GM18873 (cell line): ENCODE data around the gene FBRSL1.

Source experiments
- ATAC-seq: cut with Tn5 transposase; IDR thresholded peaks from one replicate; pipeline ENCODE4 v1.9.1; 2021; ENCODE audit warnings: mild to moderate bottlenecking, moderate library complexity, moderate number of reproducible peaks; ENCODE audit not compliant: unreplicated experiment, low FRiP score

FBRSL1 gene

DNA sequence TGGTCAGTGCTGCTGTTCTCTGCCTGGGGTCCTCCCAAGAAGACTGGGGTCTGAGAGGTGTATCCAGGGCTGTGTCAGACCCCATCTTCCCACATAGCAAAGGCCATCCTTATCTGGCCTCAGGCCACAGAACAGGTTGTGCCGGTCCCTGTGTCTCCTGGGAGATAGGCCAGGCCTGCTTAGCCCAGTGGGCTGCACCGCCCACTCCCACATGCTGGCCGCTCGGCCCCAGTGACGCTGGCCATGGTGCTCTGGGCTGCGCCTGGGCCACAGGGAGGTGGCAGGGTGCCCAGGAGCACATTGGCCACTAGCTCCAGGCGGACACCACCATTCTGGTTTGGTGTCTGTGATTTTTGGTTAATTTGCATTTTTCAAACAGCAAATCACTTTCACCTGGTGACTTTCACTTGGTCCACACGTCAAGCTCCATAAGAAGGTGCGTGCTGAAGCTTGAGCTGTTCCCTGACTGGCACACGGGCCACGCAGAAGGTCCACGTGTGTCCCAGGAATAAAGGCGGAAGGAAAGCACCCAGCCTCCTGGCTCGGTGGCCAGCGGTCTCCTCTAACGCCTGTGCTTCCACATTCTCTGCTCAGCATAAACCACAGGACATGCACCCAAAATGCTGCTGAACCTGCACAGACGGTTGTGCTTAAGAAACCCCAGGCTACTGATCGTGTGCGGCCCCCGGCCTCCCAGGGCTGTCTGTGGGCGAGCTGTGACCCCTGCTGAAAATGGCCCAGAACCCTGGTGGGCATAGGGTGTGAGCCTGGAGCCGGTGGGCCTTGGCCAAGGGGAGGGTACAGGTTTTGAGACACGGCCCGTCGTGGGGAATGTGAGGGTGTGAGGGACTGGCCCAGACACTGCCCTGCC lies 4.6 kb downstream of the FBRSL1 start:
- ATAC-seq = no peak

DNA sequence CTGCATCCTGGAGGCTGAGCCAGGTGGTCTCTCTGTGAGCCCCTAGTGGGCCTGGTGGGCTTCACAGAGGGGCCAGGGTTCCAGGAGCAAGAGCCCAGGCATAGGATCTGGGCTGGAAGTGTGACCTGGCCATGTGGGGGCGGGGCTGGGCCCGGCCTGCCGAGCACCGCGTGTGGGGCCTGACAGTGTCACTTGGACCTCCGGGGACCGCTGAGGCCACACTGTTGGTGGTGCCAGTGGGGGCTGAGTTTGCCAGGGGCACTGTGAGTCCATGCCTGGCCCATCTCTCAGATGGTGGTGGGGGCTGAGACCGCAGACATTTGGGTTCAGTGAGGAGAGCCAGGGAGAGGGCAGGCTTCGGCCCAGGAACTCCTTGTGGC lies 5.2 kb downstream of the FBRSL1 start:
- no peak for ATAC-seq

DNA sequence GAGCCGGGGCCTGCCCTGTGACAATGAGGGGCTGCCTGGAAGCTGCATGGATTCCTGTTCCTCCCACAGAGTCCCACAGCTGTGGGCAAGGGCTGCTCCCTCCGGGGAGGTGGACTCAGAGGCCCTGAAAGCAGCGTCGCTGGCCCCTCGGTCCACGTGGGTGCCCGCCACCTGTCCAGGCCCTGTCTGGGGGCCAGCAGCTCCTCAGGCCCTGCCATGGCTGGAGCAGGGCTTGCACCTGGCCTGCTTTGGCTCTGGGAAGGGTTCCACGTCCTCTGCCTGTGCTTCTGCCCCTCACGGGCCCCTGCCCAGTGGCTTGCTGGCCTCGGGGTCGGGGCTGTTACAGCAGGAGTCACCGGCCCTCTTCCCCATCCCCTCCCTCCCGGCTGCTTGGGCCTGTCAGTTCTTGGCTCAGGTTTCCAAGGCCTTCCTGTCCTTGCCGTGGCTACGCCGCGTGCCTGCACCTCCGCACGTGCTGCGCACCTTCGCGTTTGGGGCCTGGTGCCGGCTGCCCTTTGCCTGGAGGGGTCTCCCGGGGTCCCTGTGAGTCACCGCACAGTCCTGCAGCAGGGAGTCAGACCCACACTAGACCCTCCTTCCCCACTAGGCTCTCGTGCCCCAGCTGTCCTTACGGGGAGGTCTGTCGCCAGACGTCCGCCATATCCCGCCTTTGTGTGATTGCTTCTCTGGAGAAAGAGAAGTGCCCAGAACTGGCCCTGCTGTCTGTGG lies 5.8 kb downstream of the FBRSL1 start:
- ATAC-seq = no peak

DNA sequence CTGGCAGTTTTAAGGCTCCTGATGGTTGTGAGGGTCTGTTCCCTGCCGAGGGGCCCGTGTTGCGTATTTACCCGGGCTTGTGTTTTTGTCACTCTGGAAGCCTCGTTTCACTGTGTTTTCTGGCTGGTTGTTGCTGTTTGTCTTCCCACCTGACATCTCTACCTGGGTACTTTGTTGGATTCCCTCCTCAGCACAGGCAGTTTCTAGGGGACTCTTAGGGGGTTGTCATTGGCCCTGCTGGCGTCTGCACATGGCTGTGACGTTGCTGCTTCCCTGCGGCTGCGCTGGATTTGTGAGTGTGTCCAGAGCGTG lies 6.4 kb downstream of the FBRSL1 start:
- ATAC-seq = no peak

DNA sequence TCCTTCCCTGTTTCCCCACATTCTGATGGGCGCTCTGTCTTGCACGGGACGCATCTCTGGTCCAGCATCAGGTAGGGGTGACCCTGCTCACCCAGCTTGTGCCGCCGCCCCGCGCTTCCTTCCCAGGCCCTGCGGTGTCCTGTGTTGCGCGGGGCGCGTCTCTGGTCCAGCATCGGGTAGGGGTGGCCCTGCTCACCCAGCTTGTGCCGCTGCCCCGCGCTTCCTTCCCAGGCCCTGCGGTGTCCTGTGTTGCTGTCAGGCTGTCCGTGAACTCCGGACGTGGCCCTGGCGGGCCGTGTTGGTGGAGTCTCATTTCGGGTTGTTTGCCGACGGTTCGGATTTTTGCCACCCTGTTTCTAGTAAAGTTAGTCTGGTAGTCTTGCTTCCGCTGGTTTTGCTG lies 6.8 kb downstream of the FBRSL1 start:
- no peak for ATAC-seq

DNA sequence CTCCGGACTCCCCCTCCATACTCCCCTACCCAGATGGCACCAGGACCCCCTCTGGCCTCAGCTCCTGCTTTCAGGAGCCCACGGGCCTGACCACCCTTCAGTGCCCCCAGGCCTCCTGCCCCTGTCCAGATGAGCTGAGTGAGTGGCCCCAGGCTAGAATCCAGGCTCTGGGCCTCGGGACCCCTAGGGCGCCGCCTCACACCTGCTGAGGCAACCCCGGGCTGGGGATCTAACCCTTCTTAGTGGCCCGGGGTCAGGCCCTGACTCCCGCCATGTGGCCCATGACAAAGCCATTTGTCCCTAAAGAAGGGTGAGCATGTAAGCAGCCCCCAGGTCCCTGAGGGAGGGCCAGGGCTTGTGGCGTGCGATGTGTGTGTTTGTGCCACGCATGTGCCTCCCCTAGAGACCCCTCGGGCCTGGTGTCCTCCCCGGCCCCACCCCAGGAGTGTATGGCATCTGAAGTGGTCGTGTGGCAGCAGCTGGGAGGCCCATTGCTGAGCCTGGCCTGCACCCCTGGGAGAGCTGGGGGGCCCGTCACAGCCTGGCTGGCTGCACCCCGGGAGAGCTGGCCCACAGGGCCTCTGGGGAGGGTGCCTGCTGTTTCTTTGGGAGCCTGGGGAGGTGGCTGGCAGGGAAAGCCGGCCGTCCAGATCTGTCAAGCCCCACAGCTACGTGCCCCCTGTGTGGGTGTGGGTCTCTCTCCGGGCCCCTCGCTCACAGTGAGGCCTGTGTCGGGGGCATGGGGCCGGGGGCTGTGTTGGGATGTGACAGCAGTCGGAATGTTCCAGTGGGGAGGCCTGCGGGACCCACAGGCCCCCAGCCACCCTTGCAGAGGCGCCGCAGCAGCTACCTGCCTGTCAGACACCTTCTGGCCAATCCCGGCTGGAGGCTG lies 7.8 kb downstream of the FBRSL1 start:
- no peak for ATAC-seq

DNA sequence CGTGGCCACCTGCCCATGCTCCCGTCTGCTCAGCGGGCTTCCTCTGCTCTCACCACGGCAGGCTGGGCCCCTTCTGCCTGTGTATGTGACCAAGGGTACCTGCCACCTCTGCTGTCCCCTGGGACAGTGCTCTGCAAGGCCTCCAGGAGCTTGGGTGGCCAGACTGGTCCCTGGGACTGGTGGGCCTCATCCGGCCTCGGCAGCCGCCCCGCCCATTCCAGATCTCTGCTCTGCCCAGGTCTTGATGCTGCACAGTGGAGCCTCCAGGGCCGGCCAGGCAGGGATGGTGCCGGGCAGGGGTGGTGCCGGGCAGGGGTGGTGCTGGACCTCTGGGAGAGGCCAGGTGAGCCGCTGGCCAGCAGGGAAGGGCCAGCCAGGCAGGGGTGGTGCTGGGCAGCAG lies 9.0 kb downstream of the FBRSL1 start:
- no peak for ATAC-seq

DNA sequence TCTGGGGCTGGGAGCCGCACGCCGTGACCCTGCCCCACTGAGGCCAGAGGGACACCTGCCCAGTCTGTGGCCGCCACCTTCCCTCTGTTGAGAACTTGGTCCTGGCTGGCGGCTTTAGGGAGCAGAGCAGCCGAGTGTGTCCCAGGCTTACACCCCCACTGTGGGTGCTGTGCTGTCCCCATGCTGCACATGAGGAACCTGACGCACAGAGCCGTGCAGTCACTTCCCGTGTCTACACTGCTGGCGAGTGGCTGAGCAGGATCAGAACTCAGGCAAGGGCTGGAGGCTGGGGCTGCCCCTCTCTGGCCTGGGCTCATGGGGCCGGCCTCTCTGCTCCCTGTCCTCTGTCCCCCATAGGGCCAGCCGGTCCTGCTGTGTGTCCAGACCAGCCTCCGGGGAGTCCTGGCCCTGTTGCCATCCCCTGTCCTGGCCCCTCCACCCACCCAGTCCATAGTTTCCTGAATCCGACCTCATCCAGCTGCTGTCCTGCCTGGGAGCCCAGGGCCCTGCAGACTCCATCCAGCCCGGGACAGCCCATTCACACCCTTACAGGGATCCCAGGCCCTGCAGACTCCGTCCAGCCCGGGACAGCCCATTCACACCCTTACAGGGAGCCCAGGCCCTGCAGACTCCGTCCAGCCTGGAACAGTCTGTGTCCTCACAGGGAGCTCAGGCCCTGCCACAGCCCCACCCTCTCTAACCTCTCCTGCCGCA lies 10.3 kb downstream of the FBRSL1 start:
- ATAC-seq = no peak

DNA sequence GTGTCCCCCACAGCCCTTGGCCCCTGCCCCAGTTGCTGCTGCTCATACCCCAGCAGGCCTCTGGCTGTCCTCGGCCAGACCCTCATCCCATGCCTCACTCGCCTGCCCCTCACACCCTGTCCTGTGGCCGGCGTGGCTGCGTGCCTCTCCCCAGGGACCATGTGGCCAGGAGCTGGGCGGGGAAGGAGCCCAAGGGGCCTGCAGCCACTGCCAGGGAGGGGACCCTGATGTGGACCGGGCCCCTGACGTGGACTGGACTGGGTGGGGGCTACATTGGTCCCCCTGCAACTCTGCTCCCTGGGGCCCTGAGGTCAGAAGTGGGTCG lies 10.9 kb downstream of the FBRSL1 start:
- no peak for ATAC-seq

DNA sequence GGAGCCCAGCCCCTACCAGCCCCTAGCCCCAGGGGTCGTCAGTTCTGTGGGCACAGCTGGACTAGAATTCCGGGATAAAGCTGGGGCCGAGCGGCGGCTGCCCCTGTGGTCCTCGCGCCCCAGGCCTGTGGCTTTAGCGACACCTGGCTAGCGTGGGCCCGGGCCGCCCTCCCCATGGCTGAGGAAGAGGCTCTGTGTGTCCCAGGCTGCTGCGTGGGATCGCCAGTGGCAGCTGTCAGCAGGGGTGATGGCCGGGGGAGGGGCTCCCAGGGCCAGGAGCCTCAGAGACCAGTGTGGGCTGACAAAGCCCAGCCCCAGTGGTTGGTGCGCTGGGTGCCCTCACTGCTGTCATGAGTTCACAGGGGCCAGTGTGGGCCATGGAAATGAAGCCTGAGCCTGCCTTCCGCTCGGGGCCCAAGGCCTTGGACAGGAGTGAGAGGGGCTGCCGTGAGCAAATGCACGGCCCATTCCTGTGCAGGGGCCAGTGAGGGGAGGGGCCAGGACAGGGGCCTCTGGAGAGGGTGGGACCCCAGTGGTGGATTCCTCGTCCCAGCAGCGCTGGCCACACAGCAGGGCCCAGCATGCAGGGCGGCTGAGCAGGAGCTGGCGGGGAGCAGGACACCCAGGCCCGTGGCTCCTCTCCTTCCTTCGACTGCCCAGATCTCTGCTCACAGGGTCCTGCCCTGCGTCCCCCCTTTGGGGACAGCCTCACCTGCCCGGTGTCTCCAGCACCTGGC lies 11.4 kb downstream of the FBRSL1 start:
- ATAC-seq = no peak

DNA sequence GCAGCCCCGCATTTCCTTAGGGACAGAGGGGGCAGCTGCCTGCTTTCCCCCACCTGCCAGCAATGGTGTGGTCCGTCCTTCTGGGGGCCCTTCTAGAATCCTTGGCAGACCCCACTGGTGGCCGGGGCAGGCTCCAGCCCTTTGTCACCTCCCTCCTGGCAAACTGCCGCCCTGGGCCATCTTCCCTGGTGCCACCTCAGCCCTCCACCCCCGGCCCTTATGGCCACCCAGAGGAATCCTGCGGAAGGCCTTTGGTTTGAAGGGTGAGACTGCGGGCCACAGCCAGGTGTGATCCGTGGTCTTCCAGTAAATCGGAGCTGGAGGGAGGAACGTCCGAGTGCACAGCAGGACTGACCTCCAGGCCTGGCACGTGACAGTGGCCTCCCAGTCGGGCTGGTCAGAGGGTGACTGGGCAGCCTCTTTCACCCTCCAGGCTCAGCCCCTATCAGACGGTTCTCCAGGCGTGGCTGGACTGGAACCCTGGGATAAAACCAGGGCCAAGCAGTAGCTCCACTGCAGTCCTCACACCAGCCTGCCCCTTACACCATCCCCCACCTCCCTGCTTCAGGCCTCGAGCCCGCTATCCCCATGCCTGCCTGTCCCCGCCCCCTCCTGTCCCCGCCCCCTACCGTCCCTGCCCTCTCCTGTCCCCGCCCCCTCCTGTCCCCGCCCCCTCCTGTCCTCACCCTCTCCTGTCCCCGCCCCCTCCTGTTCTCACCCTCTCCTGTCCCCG lies 12.4 kb downstream of the FBRSL1 start:
- ATAC-seq = no peak

DNA sequence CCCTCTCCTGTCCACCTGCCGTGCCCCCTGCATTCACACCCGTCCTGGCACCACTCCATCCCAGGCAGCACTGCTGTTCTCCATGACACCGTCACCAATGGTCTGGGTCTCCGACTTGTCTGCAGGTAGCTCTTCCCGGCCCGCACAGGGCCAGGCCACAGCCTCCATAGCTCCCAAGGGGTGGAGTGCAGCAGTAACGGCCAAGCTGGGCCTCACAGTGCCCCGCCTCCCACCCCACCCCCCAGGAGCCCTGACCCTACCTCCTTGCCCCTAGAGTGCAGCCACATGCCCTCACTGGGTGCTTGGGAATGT lies 12.9 kb downstream of the FBRSL1 start:
- ATAC-seq = no peak

DNA sequence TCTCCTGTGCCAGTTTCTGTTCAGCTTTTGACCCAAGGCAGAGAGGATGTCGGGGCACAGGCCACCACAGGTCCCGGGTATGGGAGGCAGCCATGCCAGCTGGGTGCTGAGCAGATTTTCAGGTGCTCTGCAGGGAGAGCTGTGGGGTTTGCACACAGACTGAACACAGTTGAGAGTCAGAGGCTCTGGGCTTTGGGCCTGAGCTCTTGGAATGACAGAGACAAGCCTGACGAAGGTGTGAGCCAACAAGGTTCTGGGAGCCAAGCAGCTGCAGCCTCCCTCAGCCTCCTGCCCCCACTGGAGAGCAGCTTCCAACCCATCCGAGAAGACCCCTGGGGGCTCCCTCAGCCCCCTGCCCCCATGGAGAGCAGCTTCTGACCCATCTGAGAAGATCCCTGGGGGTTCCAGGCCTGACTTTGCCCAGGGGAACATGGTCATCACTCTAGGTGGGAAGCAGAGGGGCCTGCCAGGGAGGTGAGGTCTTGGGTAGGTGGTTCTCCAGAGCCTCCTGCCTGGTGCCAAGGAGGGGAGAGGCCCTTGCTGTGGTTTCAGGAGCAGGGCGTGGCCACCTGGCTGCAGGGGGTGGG lies 13.8 kb downstream of the FBRSL1 start:
- no peak for ATAC-seq

DNA sequence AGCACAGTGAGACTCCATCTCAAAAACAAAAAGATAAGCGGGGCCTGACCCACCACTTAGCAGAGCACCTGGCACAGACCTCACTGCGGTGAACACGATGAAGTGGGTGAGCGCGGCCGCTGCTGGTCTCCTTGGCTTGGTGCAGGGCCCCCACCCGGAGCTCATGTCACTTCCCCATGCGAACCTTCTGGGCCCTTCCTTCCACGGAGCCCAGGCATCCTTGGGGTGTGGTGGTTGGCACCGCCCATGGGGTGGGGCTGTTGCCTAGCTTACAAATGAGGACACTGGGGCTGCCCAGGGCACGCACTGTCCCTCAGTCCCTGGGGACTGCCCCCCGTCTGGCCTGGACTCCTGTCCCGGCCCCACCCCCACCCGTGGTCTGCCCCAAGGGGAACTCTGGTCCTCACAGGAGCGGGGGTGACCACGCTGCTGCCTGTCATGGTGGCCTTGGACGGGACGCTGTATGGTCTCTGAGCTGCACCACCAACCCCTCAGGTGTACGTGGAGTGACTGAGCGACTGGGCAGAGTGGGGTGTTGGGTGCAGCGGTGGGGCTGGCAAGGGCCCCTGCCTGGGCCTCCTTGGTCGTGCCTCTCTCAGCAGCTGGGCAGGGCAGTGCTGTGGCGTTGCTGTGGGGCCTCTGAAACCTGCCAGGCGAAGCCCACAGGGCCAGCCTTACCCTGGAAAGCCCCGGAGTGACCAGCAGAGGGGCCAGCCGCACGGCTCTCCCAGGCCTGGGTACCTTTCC lies 15.3 kb downstream of the FBRSL1 start:
- no peak for ATAC-seq

DNA sequence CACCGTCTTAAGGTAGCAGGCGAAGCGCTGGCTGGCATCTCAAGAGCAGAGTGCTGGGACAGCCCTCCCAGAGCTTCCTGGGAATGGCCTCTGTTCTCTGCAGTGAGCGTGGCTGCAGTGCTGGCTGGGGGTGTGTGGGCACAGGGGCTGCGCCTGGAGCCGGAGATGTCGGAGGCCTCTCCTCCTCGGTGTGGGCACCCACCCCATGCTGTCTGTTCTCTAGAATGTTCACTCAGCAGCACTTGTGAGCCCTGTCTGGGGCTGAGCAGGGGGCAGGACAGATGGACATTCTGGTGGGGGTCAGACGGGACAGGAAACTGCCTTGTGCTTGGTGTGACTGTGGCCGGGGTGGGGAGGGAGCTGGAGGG lies 15.9 kb downstream of the FBRSL1 start:
- no peak for ATAC-seq

DNA sequence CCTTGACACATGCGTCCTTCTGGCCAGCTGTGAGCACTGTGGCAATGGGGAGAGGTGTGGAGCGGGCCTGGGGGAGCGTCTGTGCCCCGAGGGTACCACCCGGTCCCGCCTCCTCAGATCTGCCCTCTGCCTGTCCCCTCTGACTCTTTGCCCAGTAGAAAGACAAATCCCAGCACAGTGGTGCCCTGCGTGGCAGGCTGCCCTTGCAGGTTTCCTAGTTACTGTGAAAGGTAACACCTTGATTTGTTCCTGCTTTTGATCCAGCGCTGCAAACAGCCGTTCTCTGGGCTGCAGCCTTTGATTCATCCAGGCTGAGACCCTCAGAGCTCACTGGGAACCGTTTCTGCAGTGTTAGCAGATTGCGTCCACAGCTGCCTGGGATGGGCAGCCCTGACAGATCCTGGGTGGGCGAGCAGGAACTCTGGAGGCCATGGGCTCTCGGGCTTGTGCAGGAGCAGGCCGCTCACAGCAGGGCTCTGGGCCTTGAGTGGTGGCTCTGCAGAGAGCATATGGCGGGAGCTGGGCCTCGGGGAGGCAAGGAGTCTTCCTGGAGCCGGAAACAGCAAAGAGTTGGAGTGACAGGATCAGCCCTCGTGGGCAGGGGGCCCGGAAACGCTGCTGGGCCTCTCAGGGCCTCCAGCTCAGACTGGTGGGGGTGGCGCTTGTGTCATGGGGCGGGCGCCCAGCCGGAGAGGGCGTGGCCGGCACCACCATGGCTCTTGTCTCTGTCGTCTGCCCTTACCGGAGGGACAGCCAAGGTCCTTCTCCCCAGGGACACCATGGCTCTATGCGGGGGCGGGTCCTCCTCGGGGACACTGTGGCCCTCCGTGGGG lies 16.6 kb downstream of the FBRSL1 start:
- ATAC-seq = no peak

DNA sequence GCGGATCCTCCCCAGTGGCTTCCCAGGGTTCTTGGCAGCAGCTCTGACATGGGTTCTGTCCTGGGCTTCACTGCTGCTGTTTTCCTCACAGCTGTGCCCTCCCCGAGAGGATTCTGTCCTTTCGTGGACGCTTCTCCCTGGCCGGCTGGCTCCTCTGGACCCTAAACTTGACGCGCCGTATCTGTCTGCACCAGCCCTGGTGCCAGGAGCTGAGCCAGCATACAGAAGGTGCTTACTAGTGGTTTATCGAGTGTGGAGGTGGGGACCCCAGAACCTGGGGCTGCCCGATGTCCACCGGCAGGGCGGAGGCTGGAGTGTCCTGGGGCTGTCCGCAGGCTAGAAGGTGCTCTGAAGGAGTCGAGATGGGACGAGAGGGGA lies 17.2 kb downstream of the FBRSL1 start:
- ATAC-seq = no peak
